ENCODE results near the gene ZNF354B. TPM values are rescaled to one million over a fixed set of nuclear protein-coding genes. Genes with fewer than 3 reads are reported as not detected.

Gene ZNF354B
- total RNA-seq: 6.2 and 11.0 TPM in 2 replicates

GRCh38 chr5:178859625-178860521, at the start of gene ZNF354B:
Gene ZNF354B, plus strand, starts transcription at chr5:178859953. Its CDS starts 1,095 bp downstream, at chr5:178861048.

GRCh38 chr5:178895615-178896571, 36.1 kb downstream of the ZNF354B start, which contains the start of gene ZFP2:
Gene ZFP2, plus strand, starts transcription at chr5:178895913. Its CDS starts 35,401 bp downstream, at chr5:178931314.

Other genes starting within 250 kb of the ZNF354B start
- gene CLK4, start 232.9 kb upstream of the ZNF354B start, total RNA-seq: 14.4 and 29.2 TPM in 2 replicates
- 13.3 and 15.3 TPM in 2 replicates for gene ZNF354A, start 129.3 kb upstream of the ZNF354B start, total RNA-seq
- gene ZFP2, start 36.0 kb downstream of the ZNF354B start, total RNA-seq: 1.0 and 1.7 TPM in 2 replicates
- 1.4 and 4.8 TPM in 2 replicates for gene ZNF454, start 81.2 kb downstream of the ZNF354B start, total RNA-seq
- gene GRM6, start 135.4 kb downstream of the ZNF354B start, total RNA-seq: not detected in 2 replicates
- gene ZNF879, start 163.9 kb downstream of the ZNF354B start, total RNA-seq: 5.5 and 6.4 TPM in 2 replicates
- gene ZNF354C, start 200.4 kb downstream of the ZNF354B start, total RNA-seq: 3.4 and 7.8 TPM in 2 replicates

Data from nasal cavity respiratory epithelium epithelial cell of viscerocranial mucosa (primary cell).